Transverse colon (tissue), 4 donors: ENCODE measurements around the gene CPTP.

ENCODE experiments used
- EP300 ChIP-seq: sonication (generic); formaldehyde crosslinking; IDR thresholded peaks from one replicate; pipeline ENCODE4 v1.6.1; 2017; ENCODE audit warnings: antibody characterized with exemption, low read depth
- POLR2AphosphoS5 ChIP-seq, 3 donors: sonication (generic); formaldehyde crosslinking; IDR thresholded peaks; one replicate each; pipeline ENCODE4 v1.6.1; 2016; ENCODE audit warnings: antibody characterized with exemption in 3 of 3
- TF ChIP-seq, protein P1 (sequence below), 5 experiments: fragments of 200-600 bp in 3 of 5; fragments of 450-650 bp in 2 of 5; sonication (generic) in 3 of 5; IDR thresholded peaks; 1 replicate in 2 of 5; 2 replicates in 3 of 5; pipeline ENCODE4 v1.5.1; 2016 to 2017; ENCODE audit warnings: antibody characterized with exemption in 5 of 5, inconsistent platforms in 3 of 5, mild to moderate bottlenecking in 2 of 5, moderate library complexity in 1 of 5

DNA sequence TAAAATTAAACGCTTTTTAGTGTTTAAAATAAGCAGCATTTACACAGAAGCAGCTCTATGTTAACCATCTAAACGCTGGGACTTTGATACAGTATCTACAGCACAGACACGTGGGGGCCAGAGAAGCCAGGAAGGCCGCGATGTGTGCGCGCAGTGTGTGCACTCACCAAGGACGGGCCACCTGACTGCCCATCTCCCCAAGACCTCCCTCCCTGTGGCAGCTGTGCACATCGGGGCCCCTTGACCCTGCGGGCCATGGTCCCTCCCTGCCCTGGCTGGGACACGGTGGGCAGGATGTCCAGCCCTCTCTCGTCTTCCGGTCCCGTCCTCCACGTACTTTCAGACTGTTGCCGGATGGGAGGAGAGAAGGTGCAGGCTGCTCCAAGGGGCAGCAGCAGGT is 10.7 kb downstream of the CPTP start:
- TF ChIP-seq, protein P1, sequence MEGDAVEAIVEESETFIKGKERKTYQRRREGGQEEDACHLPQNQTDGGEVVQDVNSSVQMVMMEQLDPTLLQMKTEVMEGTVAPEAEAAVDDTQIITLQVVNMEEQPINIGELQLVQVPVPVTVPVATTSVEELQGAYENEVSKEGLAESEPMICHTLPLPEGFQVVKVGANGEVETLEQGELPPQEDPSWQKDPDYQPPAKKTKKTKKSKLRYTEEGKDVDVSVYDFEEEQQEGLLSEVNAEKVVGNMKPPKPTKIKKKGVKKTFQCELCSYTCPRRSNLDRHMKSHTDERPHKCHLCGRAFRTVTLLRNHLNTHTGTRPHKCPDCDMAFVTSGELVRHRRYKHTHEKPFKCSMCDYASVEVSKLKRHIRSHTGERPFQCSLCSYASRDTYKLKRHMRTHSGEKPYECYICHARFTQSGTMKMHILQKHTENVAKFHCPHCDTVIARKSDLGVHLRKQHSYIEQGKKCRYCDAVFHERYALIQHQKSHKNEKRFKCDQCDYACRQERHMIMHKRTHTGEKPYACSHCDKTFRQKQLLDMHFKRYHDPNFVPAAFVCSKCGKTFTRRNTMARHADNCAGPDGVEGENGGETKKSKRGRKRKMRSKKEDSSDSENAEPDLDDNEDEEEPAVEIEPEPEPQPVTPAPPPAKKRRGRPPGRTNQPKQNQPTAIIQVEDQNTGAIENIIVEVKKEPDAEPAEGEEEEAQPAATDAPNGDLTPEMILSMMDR (IDR thresholded peaks at IDR 0.05), result no peak
- no peak for TF ChIP-seq POLR2AphosphoS5 (IDR thresholded peaks at IDR 0.05)
- TF ChIP-seq EP300, result no peak
